GM23248 (cell line): ENCODE data around the gene MOV10L1.

ENCODE experiments used
- EZH2 ChIP-seq: fragments of 200-600 bp; sonication (generic); IDR thresholded peaks from 2 replicates; pipeline ENCODE4 v1.6.1; 2018; ENCODE audit warnings: antibody characterized with exemption, mild to moderate bottlenecking; ENCODE audit not compliant: insufficient read depth, poor library complexity, severe bottlenecking
- EZH2phosphoT487 ChIP-seq: fragments of 200-600 bp; sonication (generic); IDR thresholded peaks from 2 replicates; pipeline ENCODE4 v1.6.1; 2018; ENCODE audit warnings: antibody characterized with exemption, moderate library complexity, mild to moderate bottlenecking, low read depth; ENCODE audit not compliant: insufficient read depth

DNA sequence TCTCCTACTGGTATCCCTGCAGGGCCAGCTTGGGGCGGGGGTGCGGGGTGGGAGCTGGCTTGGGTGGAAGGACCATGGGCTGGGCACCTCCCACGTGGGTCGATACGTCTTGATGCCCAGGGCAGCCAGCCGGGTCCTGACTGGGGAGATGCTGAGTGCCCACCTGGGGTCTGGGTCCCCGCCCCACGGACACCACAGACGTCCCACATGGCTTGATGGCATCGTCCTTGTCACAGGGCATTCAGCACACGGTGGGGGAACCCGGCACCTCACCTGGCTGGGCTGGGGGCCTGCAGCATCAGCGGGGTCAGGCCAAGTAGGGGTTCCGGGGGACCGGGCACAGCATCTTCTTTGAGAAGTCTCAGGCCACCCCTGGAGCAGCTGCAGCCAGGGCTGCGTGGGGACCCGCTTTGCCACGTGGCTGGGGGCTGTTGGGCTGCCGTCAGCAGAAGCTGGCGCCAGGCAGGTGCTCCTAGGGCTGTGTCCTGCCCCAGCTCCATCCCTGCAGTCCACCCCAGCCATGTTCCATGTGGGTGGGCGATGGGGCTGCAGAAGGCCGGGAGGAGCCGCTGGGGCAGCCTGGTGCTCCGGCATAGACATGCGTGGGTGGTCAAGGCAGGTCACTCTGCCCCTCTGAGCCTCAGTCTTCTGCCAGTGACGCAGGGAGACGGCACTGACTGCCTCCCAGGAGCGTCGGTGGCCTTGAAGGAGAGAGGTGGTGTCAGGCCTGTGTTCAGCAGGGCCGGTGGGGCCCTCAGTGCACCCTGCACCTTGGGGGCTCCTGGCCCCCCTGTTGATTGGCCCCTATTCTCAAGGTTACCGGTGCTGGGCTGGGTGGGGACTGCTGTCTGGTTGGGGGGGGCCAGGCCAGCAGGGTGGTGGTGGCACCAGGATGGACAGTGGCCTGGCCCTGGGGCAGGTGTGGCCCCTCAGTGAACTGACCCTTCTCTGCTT is 119.4 kb downstream of the MOV10L1 start:
- TF ChIP-seq EZH2, result no peak
- no peak for TF ChIP-seq EZH2phosphoT487
